Smooth muscle cell (in vitro differentiated cells): ENCODE data around the gene CTNNA3. TPM values are rescaled to one million over a fixed set of nuclear protein-coding genes. Genes with fewer than 3 reads are reported as not detected.

ENCODE experiments used
- DNase-seq: peaks from one replicate; lab custom pipeline; 2025; ENCODE audit not compliant: unreplicated experiment; lab: John Stamatoyannopoulos, UW
- H2AFZ ChIP-seq: fragments of 200-600 bp; sonication (generic); 2 replicates; pipeline ENCODE4 v1.6.0; 2016; ENCODE audit warnings: antibody characterized with exemption, low read depth, mild to moderate bottlenecking
- H3F3A ChIP-seq: fragments of 200-600 bp; sonication (generic); 2 replicates; pipeline ENCODE4 v1.6.0; 2017; ENCODE audit warnings: antibody characterized with exemption, low read depth
- H3K27ac ChIP-seq: fragments of 200-600 bp; sonication (generic); 2 replicates; pipeline ENCODE4 v1.5.1; 2016; ENCODE audit warnings: low read depth, mild to moderate bottlenecking
- H3K27me3 ChIP-seq: fragments of 200-600 bp; sonication (generic); 2 replicates; pipeline ENCODE4 v1.6.1; 2016; ENCODE audit warnings: low read depth, mild to moderate bottlenecking
- H3K36me3 ChIP-seq: fragments of 200-600 bp; sonication (generic); 2 replicates; pipeline ENCODE4 v1.5.1; 2016; ENCODE audit warnings: low read depth
- H3K4me1 ChIP-seq: fragments of 200-600 bp; sonication (generic); 2 replicates; pipeline ENCODE4 v1.5.1; 2016; ENCODE audit warnings: low read depth
- H3K4me2 ChIP-seq: fragments of 200-600 bp; sonication (generic); 2 replicates; pipeline ENCODE4 v1.6.0; 2016; ENCODE audit warnings: mild to moderate bottlenecking
- H3K4me3 ChIP-seq: fragments of 200-600 bp; sonication (generic); 2 replicates; pipeline ENCODE4 v1.5.1; 2016; ENCODE audit warnings: mild to moderate bottlenecking
- H3K79me2 ChIP-seq: fragments of 200-600 bp; sonication (generic); 2 replicates; pipeline ENCODE4 v1.6.0; 2016; ENCODE audit warnings: low read depth, mild to moderate bottlenecking
- H3K9ac ChIP-seq: fragments of 200-600 bp; sonication (generic); 2 replicates; pipeline ENCODE4 v1.6.0; 2016; ENCODE audit warnings: low read depth
- H3K9me3 ChIP-seq: fragments of 200-600 bp; sonication (generic); replicated peaks from 2 replicates; pipeline ENCODE4 v1.5.1; 2016; ENCODE audit warnings: low read depth
- H4K20me1 ChIP-seq: fragments of 200-600 bp; sonication (generic); 2 replicates; pipeline ENCODE4 v1.6.0; 2016; ENCODE audit warnings: low read depth
- CTCF ChIP-seq: fragments of 200-600 bp; sonication (generic); IDR thresholded peaks from 2 replicates; pipeline ENCODE4 v1.5.1; 2017; ENCODE audit warnings: borderline replicate concordance, mild to moderate bottlenecking, antibody characterized with exemption; ENCODE audit not compliant: insufficient read depth, poor library complexity, severe bottlenecking
- WGBS: methylation state at CpG from one replicate; pipeline ENCODE4 v1.1.7; 2016; ENCODE audit warnings: low lambda C conversion rate; 5-methylcytosine and 5-hydroxymethylcytosine counted together
- polyA plus RNA-seq: library from polyadenylated mRNA; unstranded; fragments of >200 nt; fragmentation: Nextera tagmentation; extraction: Ambion mirVana; gene quantifications from 2 replicates; pipeline ENCODE4 v1.2.1, GENCODE V29; 2016
- total RNA-seq: library from RNA; depleted of rRNA; stranded (reverse); fragments of >200 nt; gene quantifications from 2 replicates; pipeline ENCODE4 v1.2.3, GENCODE V29; 2014

The CTNNA3 gene
- total and polyA plus RNA-seq, 2 experiments from 2014 or later: 1.3 TPM; not detected in 1

- Histone ChIP-seq H4K20me1 (no peaks in the 10 kb centered on the region), H3K36me3 (no peaks in the 10 kb centered on the region), H3K27me3 (no peaks in the 10 kb centered on the region), H3K79me2 (no peaks in the 10 kb centered on the region), H3F3A (no peaks in the 10 kb centered on the region), H3K4me2 (no peak overlapping the region), H3K4me1 (peaks cover 8% of the 10 kb centered on the region), H3K9ac (no peak overlapping the region), H3K27ac (peak overlapping the region; percentile 83), H3K9me3 (no peaks in the 10 kb centered on the region), H3K4me3 (no peak overlapping the region), H2AFZ (no peak overlapping the region)
- WGBS: 33% methylated on average over 1 of the region's 1 CpG
- TF ChIP-seq CTCF: no peak
- no peak for DNase-seq
Measured at GRCh38 chr10:66784770-66785169, 911.2 kb downstream of the CTNNA3 start.

DNA sequence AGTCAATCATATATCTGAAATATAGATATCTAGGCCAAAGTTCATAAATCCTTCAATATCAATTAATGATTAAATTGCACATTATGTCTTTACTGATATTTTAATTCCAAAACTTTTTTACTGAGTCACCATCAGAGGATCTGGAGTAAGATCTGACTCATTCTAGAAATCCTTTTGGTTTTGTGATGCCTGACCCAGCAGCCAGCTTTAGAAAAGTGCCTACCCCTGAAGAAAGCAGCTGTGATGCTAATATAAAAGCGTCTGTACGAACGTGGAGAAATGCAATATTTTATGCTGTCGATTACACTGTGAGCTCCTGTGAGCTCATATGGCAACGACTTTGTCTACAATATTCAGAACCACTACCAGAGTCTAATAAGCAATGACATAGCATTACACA is 912.7 kb downstream of the CTNNA3 start:
- Histone ChIP-seq H3K9me3 (no peaks in the 10 kb centered on the region), H2AFZ (no peak overlapping the region), H3K36me3 (no peaks in the 10 kb centered on the region), H3K79me2 (no peaks in the 10 kb centered on the region), H3K27me3 (no peaks in the 10 kb centered on the region), H3K4me3 (no peak overlapping the region), H3K4me2 (peak overlapping the region; percentile 24), H4K20me1 (no peaks in the 10 kb centered on the region), H3K4me1 (peaks cover 8% of the 10 kb centered on the region), H3F3A (no peaks in the 10 kb centered on the region), H3K27ac (peak overlapping the region; percentile 83), H3K9ac (peak overlapping the region; percentile 14)
- TF ChIP-seq CTCF: no peak
- WGBS: 45% methylated on average over 5 of the region's 5 CpGs
- no peak for DNase-seq

GRCh38 chr10:66782776-66783175 is 913.2 kb downstream of the CTNNA3 start:
- H3K79me2 ChIP-seq: no peaks in the 10 kb centered on the region
- no peak for TF ChIP-seq CTCF
- H2AFZ ChIP-seq: no peak overlapping the region
- no peaks in the 10 kb centered on the region for H3K9me3 ChIP-seq
- H3K4me3 ChIP-seq: no peak overlapping the region
- 88% methylated on average over 1 of the region's 1 CpG for WGBS
- no peaks in the 10 kb centered on the region for H3K36me3 ChIP-seq
- no peaks in the 10 kb centered on the region for H3F3A ChIP-seq
- H3K4me1 ChIP-seq: peaks cover 8% of the 10 kb centered on the region
- no peaks in the 10 kb centered on the region for H4K20me1 ChIP-seq
- no peak for DNase-seq
- H3K27me3 ChIP-seq: no peaks in the 10 kb centered on the region
- peak overlapping the region; percentile 83 for H3K27ac ChIP-seq
- H3K4me2 ChIP-seq: peak overlapping the region; percentile 14
- peak overlapping the region; percentile 14 for H3K9ac ChIP-seq

- Histone ChIP-seq H2AFZ (no peak overlapping the region), H3K9ac (no peak overlapping the region), H3K27me3 (no peaks in the 10 kb centered on the region), H3F3A (no peaks in the 10 kb centered on the region), H4K20me1 (no peaks in the 10 kb centered on the region), H3K4me1 (peaks cover 8% of the 10 kb centered on the region), H3K36me3 (no peaks in the 10 kb centered on the region), H3K4me2 (no peak overlapping the region), H3K9me3 (no peaks in the 10 kb centered on the region), H3K4me3 (no peak overlapping the region), H3K27ac (peak overlapping the region; percentile 83), H3K79me2 (no peaks in the 10 kb centered on the region)
- no peak for TF ChIP-seq CTCF
- no peak for DNase-seq
Measured at GRCh38 chr10:66782144-66782543, 913.9 kb downstream of the CTNNA3 start.
